IMR-90 (cell line): ENCODE results near the gene DMP1. TPM values are rescaled to one million over a fixed set of nuclear protein-coding genes. Genes with fewer than 3 reads are reported as not detected.

Experiments used
- ATAC-seq: fragments of 200-7000 bp; cut with Tn5 transposase; 2 replicates; pipeline ENCODE4 v1.9.1; 2020; ENCODE audit warnings: low read depth, mild to moderate bottlenecking, moderate library complexity
- BruUV-seq: library from RNA; stranded (reverse); fragments of 400-500 nt; replicated peaks from 2 replicates; lab custom pipeline; 2021; lab: Mats Ljungman, UMichigan
- CTCF ChIA-PET: fragments of 300-600 bp; formaldehyde crosslinking; extraction: SDS; loops from one replicate; lab custom pipeline; 2021; ENCODE audit warnings: antibody characterized with exemption; lab: Yijun Ruan, JAX
- POLR2A ChIA-PET: fragments of 300-600 bp; sonication (Branson Sonifier 250); formaldehyde crosslinking; loops from one replicate; lab custom pipeline; 2022; ENCODE audit warnings: antibody characterized with exemption; ENCODE audit not compliant: unreplicated experiment; lab: Charles Lee
- DNase-seq: peaks from one replicate; pipeline ENCODE4 v3.0.0; 2013
- H2AFZ ChIP-seq: replicated peaks from 2 replicates; pipeline ENCODE3; 2013; ENCODE audit warnings: low read length, mild to moderate bottlenecking; ENCODE audit not compliant: poor library complexity
- H2AK5ac ChIP-seq: 2 replicates; pipeline ENCODE4 v1.6.1; 2013; ENCODE audit warnings: low read depth, low read length, inconsistent platforms
- H2AK9ac ChIP-seq: replicated peaks from 2 replicates; pipeline ENCODE3; 2013; ENCODE audit warnings: mild to moderate bottlenecking, low read depth, low read length, moderate library complexity; ENCODE audit not compliant: poor library complexity
- H2BK120ac ChIP-seq: 2 replicates; pipeline ENCODE4 v1.6.1; 2013; ENCODE audit warnings: low read depth, low read length, inconsistent platforms
- H2BK15ac ChIP-seq: 3 replicates; pipeline ENCODE4 v1.6.1; 2013; ENCODE audit warnings: low read depth, low read length, inconsistent platforms
- H2BK20ac ChIP-seq: 2 replicates; pipeline ENCODE4 v1.6.1; 2013; ENCODE audit warnings: low read depth, mild to moderate bottlenecking, inconsistent platforms, low read length, moderate library complexity
- H2BK5ac ChIP-seq: 2 replicates; pipeline ENCODE4 v1.6.1; 2013; ENCODE audit warnings: mild to moderate bottlenecking, low read depth, low read length, inconsistent platforms; ENCODE audit not compliant: poor library complexity, severe bottlenecking
- H3K14ac ChIP-seq: replicated peaks from 2 replicates; pipeline ENCODE4 v1.6.1; 2013; ENCODE audit warnings: low read depth, low read length, inconsistent platforms
- H3K18ac ChIP-seq: 2 replicates; pipeline ENCODE4 v1.6.1; 2013; ENCODE audit warnings: low read depth, low read length, control low read depth
- H3K23ac ChIP-seq: 2 replicates; pipeline ENCODE4 v1.6.1; 2013; ENCODE audit warnings: low read depth, low read length, inconsistent platforms
- H3K27ac ChIP-seq: 2 replicates; pipeline ENCODE4 v1.5.1; 2013; ENCODE audit warnings: mild to moderate bottlenecking, control low read depth, low read length; ENCODE audit not compliant: insufficient read depth
- H3K27me3 ChIP-seq: 2 replicates; pipeline ENCODE4 v1.6.1; 2013; ENCODE audit warnings: low read length; ENCODE audit not compliant: control insufficient read depth, insufficient read depth
- H3K36me3 ChIP-seq: 2 replicates; pipeline ENCODE4 v1.6.1; 2013; ENCODE audit warnings: low read length, mixed read lengths; ENCODE audit not compliant: control insufficient read depth, insufficient read depth
- H3K4ac ChIP-seq: 2 replicates; pipeline ENCODE4 v1.6.1; 2013; ENCODE audit warnings: low read depth, low read length, inconsistent platforms
- H3K4me1 ChIP-seq: 2 replicates; pipeline ENCODE4 v1.6.1; 2013; ENCODE audit warnings: low read length, mixed read lengths; ENCODE audit not compliant: control insufficient read depth, insufficient read depth
- H3K4me2 ChIP-seq: 2 replicates; pipeline ENCODE4 v1.6.1; 2013; ENCODE audit warnings: low read depth, mild to moderate bottlenecking, control low read depth, low read length, moderate library complexity
- H3K4me3 ChIP-seq: 2 replicates; pipeline ENCODE4 v1.5.1; 2013; ENCODE audit warnings: low read depth, mild to moderate bottlenecking, control low read depth, low read length, moderate library complexity; ENCODE audit not compliant: insufficient read depth
- H3K56ac ChIP-seq: 2 replicates; pipeline ENCODE4 v1.6.1; 2013; ENCODE audit warnings: low read length, inconsistent platforms; ENCODE audit not compliant: insufficient read depth; ENCODE audit errors: extremely low read depth
- H3K79me1 ChIP-seq, 2 experiments: 2 replicates each; pipeline ENCODE4 v1.6.1; 2013; ENCODE audit warnings: low read length in 2 of 2, inconsistent platforms in 1 of 2, low read depth in 1 of 2
- H3K9ac ChIP-seq: 2 replicates; pipeline ENCODE4 v1.6.1; 2013; ENCODE audit warnings: low read depth, low read length, control low read depth
- H3K9me1 ChIP-seq: 2 replicates; pipeline ENCODE4 v1.6.1; 2013; ENCODE audit warnings: low read length, inconsistent platforms; ENCODE audit not compliant: insufficient read depth
- H3K9me3 ChIP-seq: 2 replicates; pipeline ENCODE4 v1.6.1; 2013; ENCODE audit warnings: low read length; ENCODE audit not compliant: control insufficient read depth, insufficient read depth
- H4K20me1 ChIP-seq: 2 replicates; pipeline ENCODE4 v1.6.1; 2013; ENCODE audit warnings: low read length, inconsistent platforms; ENCODE audit not compliant: insufficient read depth
- H4K5ac ChIP-seq: 2 replicates; pipeline ENCODE4 v1.6.1; 2013; ENCODE audit warnings: mild to moderate bottlenecking, low read depth, low read length, control low read depth
- H4K8ac ChIP-seq, 2 experiments: 2 replicates each; pipeline ENCODE4 v1.6.1; 2013; ENCODE audit warnings: low read depth in 2 of 2, low read length in 2 of 2, control low read depth in 1 of 2, inconsistent platforms in 1 of 2
- H4K91ac ChIP-seq: 2 replicates; pipeline ENCODE4 v1.6.1; 2013; ENCODE audit warnings: low read depth, low read length, inconsistent platforms; ENCODE audit not compliant: insufficient read depth
- BHLHE40 ChIP-seq: fragments of 150-350 bp; IDR thresholded peaks from 2 replicates; pipeline ENCODE4 v1.6.1; 2016; ENCODE audit warnings: mild to moderate bottlenecking, low read depth, low read length
- CHD1 ChIP-seq: IDR thresholded peaks from 2 replicates; pipeline ENCODE4 v1.6.1; 2012; ENCODE audit warnings: low read depth, low read length, improper control_type of control experiment
- FOS ChIP-seq: fragments of 150-350 bp; IDR thresholded peaks from 2 replicates; pipeline ENCODE4 v1.6.1; 2016; ENCODE audit warnings: low read depth, low read length
- MAFK ChIP-seq: IDR thresholded peaks from 2 replicates; pipeline ENCODE4 v1.6.1; 2012; ENCODE audit warnings: low read depth, low read length, improper control_type of control experiment
- MAZ ChIP-seq: IDR thresholded peaks from 2 replicates; pipeline ENCODE4 v1.6.1; 2012; ENCODE audit warnings: low read depth, mild to moderate bottlenecking, low read length, improper control_type of control experiment, moderate library complexity, borderline replicate concordance
- MXI1 ChIP-seq: IDR thresholded peaks from 2 replicates; pipeline ENCODE4 v1.6.1; 2012; ENCODE audit warnings: low read depth, mild to moderate bottlenecking, low read length, moderate library complexity, borderline replicate concordance
- NFE2L2 ChIP-seq: fragments of 150-350 bp; IDR thresholded peaks from 2 replicates; pipeline ENCODE4 v1.6.1; 2016; ENCODE audit warnings: low read depth, mild to moderate bottlenecking, low read length
- RAD21 ChIP-seq: IDR thresholded peaks from 2 replicates; pipeline ENCODE4 v1.6.1; 2012; ENCODE audit warnings: low read length, improper control_type of control experiment
- RCOR1 ChIP-seq: IDR thresholded peaks from 2 replicates; pipeline ENCODE4 v1.6.1; 2012; ENCODE audit warnings: mild to moderate bottlenecking, low read length, improper control_type of control experiment; ENCODE audit not compliant: insufficient replicate concordance
- RFX5 ChIP-seq: IDR thresholded peaks from 2 replicates; pipeline ENCODE4 v1.8.0; 2012; ENCODE audit warnings: low read depth, mild to moderate bottlenecking, low read length, moderate library complexity
- SMC3 ChIP-seq: fragments of 150-350 bp; IDR thresholded peaks from 2 replicates; pipeline ENCODE4 v1.6.1; 2016; ENCODE audit warnings: low read depth, mild to moderate bottlenecking, antibody characterized with exemption, low read length, moderate library complexity
- dilution Hi-C: fragments of 300-500 bp; cut with HindIII; formaldehyde crosslinking; loops from one replicate; pipeline ENCODE4 v1.14.3; 2018; ENCODE audit warnings: low sequenced_read_pairs; ENCODE audit not compliant: unreplicated experiment
- in situ Hi-C: fragments of 300-500 bp; cut with MboI; formaldehyde crosslinking; loops from 3 replicates; pipeline ENCODE4 v1.14.3; 2019; ENCODE audit warnings: low sequenced_read_pairs, inconsistent platforms, mixed read lengths
- intact Hi-C: fragments of 100-400 bp; cut with micrococcal nuclease; formaldehyde crosslinking; loops from 2 replicates; pipeline ENCODE4 v1.10.0; 2022
- polyA plus RNA-seq, 3 experiments: library from polyadenylated mRNA; depleted of rRNA; stranded (reverse); fragments of >200 nt; gene quantifications; 2 replicates each; pipeline ENCODE4 v1.2.3, GENCODE V29; 2012; ENCODE audit warnings: low replicate concordance in 1 of 3
- total RNA-seq: library from RNA; depleted of rRNA; stranded (reverse); fragments of >200 nt; gene quantifications from 2 replicates; pipeline ENCODE4 v1.2.3, GENCODE V29; 2012
- TF ChIP-seq, protein P1 (sequence below): conservative IDR thresholded peaks from 2 replicates; pipeline ENCODE4 v1.5.1; 2012; ENCODE audit warnings: mild to moderate bottlenecking, low read depth, low read length, improper control_type of control experiment

Gene DMP1
- total and polyA plus RNA-seq, 2 of the 4 experiments (the other 2 are of a cell fraction): not detected

DNA sequence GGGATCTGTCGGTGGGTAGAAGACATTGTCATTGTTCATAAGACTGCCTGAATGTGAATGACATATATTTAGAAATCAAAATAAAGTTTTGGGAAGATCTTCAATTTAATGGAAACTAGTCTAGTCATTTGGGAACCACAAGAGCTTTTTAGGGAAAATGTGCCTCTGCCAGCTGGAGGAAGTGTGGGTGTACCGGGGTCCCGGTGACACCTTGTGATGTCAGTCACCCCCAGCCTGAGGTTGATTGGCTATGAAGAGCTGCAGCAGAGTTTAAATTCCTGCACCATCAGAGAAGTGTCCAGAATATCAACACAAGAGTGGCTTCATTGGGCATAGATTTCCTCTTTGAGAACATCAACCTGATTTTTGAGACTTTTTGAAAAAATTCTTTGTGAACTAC is at the start of gene DMP1 (continued):
- TF ChIP-seq FOS (no peak), RCOR1 (no peak), SMC3 (no peak)

DNA sequence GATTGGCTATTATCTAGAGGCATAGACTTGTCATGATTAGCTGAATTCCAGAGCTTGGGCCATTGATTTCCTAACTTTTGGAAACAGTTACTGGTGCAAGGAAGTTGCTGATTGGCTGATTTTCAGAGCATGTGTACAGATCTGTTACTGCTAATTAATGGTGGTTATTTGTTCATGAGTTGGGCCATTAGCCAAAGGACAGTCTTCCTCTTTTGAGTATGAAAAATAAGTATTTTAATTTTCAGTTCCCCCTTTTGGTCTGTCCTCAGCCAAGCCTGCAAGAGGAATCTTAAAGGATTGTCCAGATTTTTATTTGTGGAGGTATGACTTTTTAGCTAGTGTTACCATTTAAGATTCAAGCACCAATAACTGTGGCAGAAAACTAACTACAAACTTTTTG is 48.7 kb upstream of the DMP1 start:
- Histone ChIP-seq H4K20me1 (no peaks in the 10 kb centered on the region), H2AK9ac (no peak overlapping the region), H4K5ac (no peak overlapping the region), H3K4me2 (no peak overlapping the region), H3K4ac (no peak overlapping the region), H3K79me1 (no peaks in the 10 kb centered on the region), H3K23ac (no peak overlapping the region), H3K9me1 (no peaks in the 10 kb centered on the region), H3K4me1 (no peaks in the 10 kb centered on the region), H3K4me3 (no peak overlapping the region), H2BK15ac (no peak overlapping the region), H2AK5ac (no peak overlapping the region), H4K91ac (no peak overlapping the region), H2AFZ (no peak overlapping the region), H2BK20ac (no peak overlapping the region), H3K18ac (no peak overlapping the region), H3K9ac (no peak overlapping the region), H3K56ac (no peak overlapping the region), H3K36me3 (no peaks in the 10 kb centered on the region), H3K27ac (no peak overlapping the region), H2BK5ac (no peak overlapping the region), H2BK120ac (no peak overlapping the region), H3K14ac (no peak overlapping the region), H3K9me3 (no peaks in the 10 kb centered on the region), H4K8ac (no peak overlapping the region), H3K27me3 (no peaks in the 10 kb centered on the region)
- DNase-seq (no peak), ATAC-seq (no peak)
- CTCF ChIA-PET: no interaction called here
- TF ChIP-seq RAD21 (no peak), FOS (no peak), RFX5 (no peak), MAZ (no peak), MAFK (no peak), SMC3 (no peak), BHLHE40 (no peak), RCOR1 (no peak), CHD1 (no peak), MXI1 (no peak), NFE2L2 (no peak)
- TF ChIP-seq, protein P1, sequence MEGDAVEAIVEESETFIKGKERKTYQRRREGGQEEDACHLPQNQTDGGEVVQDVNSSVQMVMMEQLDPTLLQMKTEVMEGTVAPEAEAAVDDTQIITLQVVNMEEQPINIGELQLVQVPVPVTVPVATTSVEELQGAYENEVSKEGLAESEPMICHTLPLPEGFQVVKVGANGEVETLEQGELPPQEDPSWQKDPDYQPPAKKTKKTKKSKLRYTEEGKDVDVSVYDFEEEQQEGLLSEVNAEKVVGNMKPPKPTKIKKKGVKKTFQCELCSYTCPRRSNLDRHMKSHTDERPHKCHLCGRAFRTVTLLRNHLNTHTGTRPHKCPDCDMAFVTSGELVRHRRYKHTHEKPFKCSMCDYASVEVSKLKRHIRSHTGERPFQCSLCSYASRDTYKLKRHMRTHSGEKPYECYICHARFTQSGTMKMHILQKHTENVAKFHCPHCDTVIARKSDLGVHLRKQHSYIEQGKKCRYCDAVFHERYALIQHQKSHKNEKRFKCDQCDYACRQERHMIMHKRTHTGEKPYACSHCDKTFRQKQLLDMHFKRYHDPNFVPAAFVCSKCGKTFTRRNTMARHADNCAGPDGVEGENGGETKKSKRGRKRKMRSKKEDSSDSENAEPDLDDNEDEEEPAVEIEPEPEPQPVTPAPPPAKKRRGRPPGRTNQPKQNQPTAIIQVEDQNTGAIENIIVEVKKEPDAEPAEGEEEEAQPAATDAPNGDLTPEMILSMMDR: no peak
- BruUV-seq: no TSS peak
- intact Hi-C loops: no loop called here
- dilution Hi-C loops: no loop called here
- in situ Hi-C loops: no loop called here
- POLR2A ChIA-PET: interaction anchor here (0.6 kb wide), 1 partner anchor 9 kb away, joined by 3 read pairs; no protein-coding TSS in a partner anchor
